RWPE2 (cell line): ENCODE data around the gene ZNF70.

Experiments used
- ATAC-seq: fragments of 200-7000 bp; cut with Tn5 transposase; 3 replicates; pipeline ENCODE4 v1.9.1; 2021; ENCODE audit warnings: low read depth
- DNase-seq: peaks from one replicate; pipeline ENCODE4 v3.0.0-alpha.2; 2020; ENCODE audit warnings: low spot score
- H3K27ac ChIP-seq: fragments of 450-650 bp; 2 replicates; pipeline ENCODE4 v1.5.1; 2017; ENCODE audit warnings: mild to moderate bottlenecking; ENCODE audit not compliant: poor library complexity, severe bottlenecking
- H3K27me3 ChIP-seq: fragments of 250-450 bp; sonication (Bioruptor Pico); 2 replicates; pipeline ENCODE4 v1.5.1; 2021; ENCODE audit warnings: mild to moderate bottlenecking, moderate library complexity; ENCODE audit not compliant: insufficient read depth, poor library complexity, severe bottlenecking
- H3K36me3 ChIP-seq: fragments of 250-450 bp; sonication (Bioruptor Pico); 2 replicates; pipeline ENCODE4 v1.5.1; 2020; ENCODE audit warnings: low read depth, mild to moderate bottlenecking, moderate library complexity
- H3K4me1 ChIP-seq: fragments of 250-450 bp; sonication (Bioruptor Pico); 2 replicates; pipeline ENCODE4 v1.5.1; 2021; ENCODE audit warnings: mild to moderate bottlenecking, moderate library complexity; ENCODE audit not compliant: insufficient read depth, poor library complexity, severe bottlenecking
- H3K4me3 ChIP-seq: fragments of 250-450 bp; sonication (Bioruptor Pico); 2 replicates; pipeline ENCODE4 v1.5.1; 2021; ENCODE audit warnings: mild to moderate bottlenecking, moderate library complexity; ENCODE audit not compliant: severe bottlenecking
- H3K9me3 ChIP-seq: fragments of 250-450 bp; sonication (Bioruptor Pico); 2 replicates; pipeline ENCODE4 v1.5.1; 2021; ENCODE audit warnings: mild to moderate bottlenecking, moderate library complexity; ENCODE audit not compliant: severe bottlenecking
- CTCF ChIP-seq: fragments of 450-650 bp; IDR thresholded peaks from one replicate; pipeline ENCODE4 v1.5.1; 2017; ENCODE audit warnings: mild to moderate bottlenecking, moderate library complexity; ENCODE audit not compliant: poor library complexity, severe bottlenecking

The ZNF70 gene

GRCh38 chr22:23722724-23723123 lies 28.2 kb downstream of the ZNF70 start:
- Histone ChIP-seq H3K9me3 (no peaks in the 10 kb centered on the region), H3K27ac (no peak overlapping the region), H3K27me3 (no peaks in the 10 kb centered on the region), H3K36me3 (no peaks in the 10 kb centered on the region), H3K4me1 (no peaks in the 10 kb centered on the region), H3K4me3 (no peak overlapping the region)
- TF ChIP-seq CTCF: no peak
- DNase-seq (peak; percentile 15), ATAC-seq (no peak)

- H3K27ac ChIP-seq: no peak overlapping the region
- no peak for TF ChIP-seq CTCF
- H3K9me3 ChIP-seq: no peaks in the 10 kb centered on the region
- DNase-seq (peak; percentile 2), ATAC-seq (no peak)
- no peaks in the 10 kb centered on the region for H3K27me3 ChIP-seq
- no peaks in the 10 kb centered on the region for H3K36me3 ChIP-seq
- H3K4me1 ChIP-seq: no peaks in the 10 kb centered on the region
- H3K4me3 ChIP-seq: no peak overlapping the region
Measured at GRCh38 chr22:23722160-23722559, 28.8 kb downstream of the ZNF70 start.

DNA sequence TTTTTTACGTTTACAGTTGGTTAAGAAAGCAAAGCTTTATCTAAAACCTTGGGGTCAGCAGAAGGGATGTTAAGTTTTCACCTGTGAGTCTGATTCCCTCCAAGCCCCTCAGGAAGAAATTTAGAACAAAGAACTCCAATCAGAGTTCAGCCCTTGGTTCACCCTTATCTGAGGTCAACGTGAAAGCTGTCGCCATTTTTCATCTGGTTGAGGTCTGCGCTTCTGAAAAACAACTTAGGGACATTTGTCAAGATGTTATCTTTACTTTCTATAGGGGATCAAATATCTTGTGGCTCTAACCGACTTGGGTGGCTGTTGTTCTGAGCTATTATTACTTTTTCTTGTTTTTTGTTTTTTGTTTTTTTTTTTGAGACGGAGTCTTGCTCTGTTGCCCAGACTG lies 30.1 kb downstream of the ZNF70 start:
- DNase-seq (no peak), ATAC-seq (no peak)
- no peaks in the 10 kb centered on the region for H3K27me3 ChIP-seq
- H3K4me3 ChIP-seq: no peak overlapping the region
- H3K4me1 ChIP-seq: no peaks in the 10 kb centered on the region
- no peak for TF ChIP-seq CTCF
- no peak overlapping the region for H3K27ac ChIP-seq
- H3K9me3 ChIP-seq: no peaks in the 10 kb centered on the region
- H3K36me3 ChIP-seq: no peaks in the 10 kb centered on the region

GRCh38 chr22:23718371-23719165 lies 32.3 kb downstream of the ZNF70 start:
- no peak for TF ChIP-seq CTCF
- H3K27me3 ChIP-seq: no peaks in the 10 kb centered on the region
- H3K27ac ChIP-seq: no peak overlapping the region
- no peak for DNase-seq
- no peak for ATAC-seq
- no peaks in the 10 kb centered on the region for H3K4me1 ChIP-seq
- H3K9me3 ChIP-seq: no peaks in the 10 kb centered on the region
- H3K4me3 ChIP-seq: no peak overlapping the region
- peaks cover 12% of the 10 kb centered on the region for H3K36me3 ChIP-seq
